ENCODE results near the gene CCDC77. TPM values are rescaled to one million over a fixed set of nuclear protein-coding genes. Genes with fewer than 3 reads are reported as not detected.

The CCDC77 gene
- total RNA-seq: 8.7 and 10.0 TPM in 2 replicates

GRCh38 chr12:401235-402028, at the start of gene CCDC77:
TSS of gene CCDC77 (plus strand) at chr12:401644. CDS start at chr12:409384, 7,740 bp downstream.

GRCh38 chr12:389142-390096, 12.0 kb upstream of the CCDC77 start, which contains the start of gene KDM5A:
TSS of gene KDM5A (minus strand) at chr12:389320. CDS start at chr12:389091, 229 bp downstream.

GRCh38 chr12:459430-460258, 58.2 kb downstream of the CCDC77 start, which contains the start of gene B4GALNT3:
TSS of gene B4GALNT3 (plus strand) at chr12:459939. CDS start at chr12:460377, 438 bp downstream.

Other genes with a start within 250 kb of the CCDC77 start
- gene SLC6A12, start 187.5 kb upstream of the CCDC77 start, total RNA-seq: not detected in 2 replicates
- gene SLC6A13, start 138.8 kb upstream of the CCDC77 start, total RNA-seq: not detected in 2 replicates
- 19.6 and 22.7 TPM in 2 replicates for gene KDM5A, start 12.3 kb upstream of the CCDC77 start, total RNA-seq
- under 0.01 TPM in 2 replicates for gene B4GALNT3, start 58.3 kb downstream of the CCDC77 start, total RNA-seq